NOMO-1 (cell line): Measurements from ENCODE around the gene ZNF547.
A peak's percentile ranks its signal among the peaks of the same experiment; 100 is the strongest.
"Not testable (repeated sequence)": the region's sequence is repeated elsewhere in the genome, so short reads cannot be mapped to it uniquely, and the experiment has no call there.

Source experiments
- DNase-seq, 2 experiments: peaks; one replicate each; lab custom pipeline; 2025; ENCODE audit not compliant: unreplicated experiment in 2 of 2; lab: John Stamatoyannopoulos, UW

Gene ZNF547

GRCh38 chr19:57366776-57367175 is 3.4 kb downstream of the ZNF547 start:
- DNase-seq, result no peak

- no peak for DNase-seq
These were observed 10.8 kb downstream of the ZNF547 start for GRCh38 chr19:57374179-57374578.

GRCh38 chr19:57374647-57375046 is 11.3 kb downstream of the ZNF547 start:
- not testable (repeated sequence) for DNase-seq

- no peak for DNase-seq
These were observed 12.8 kb downstream of the ZNF547 start for GRCh38 chr19:57376151-57376550.

- no peak for DNase-seq
These were observed 14.3 kb downstream of the ZNF547 start for GRCh38 chr19:57377498-57378146.

- no peak for DNase-seq
These were observed 17.6 kb downstream of the ZNF547 start for GRCh38 chr19:57380923-57381322.

GRCh38 chr19:57382806-57383488 is 19.6 kb downstream of the ZNF547 start:
- DNase-seq, result no peak

- no peak for DNase-seq
These were observed 25.9 kb downstream of the ZNF547 start for GRCh38 chr19:57389194-57389729.

GRCh38 chr19:57389730-57390598 is 26.6 kb downstream of the ZNF547 start, which contains the start of gene ZNF548:
Gene ZNF548, plus strand, starts transcription at chr19:57389854. Its CDS starts 246 bp downstream, at chr19:57390100.
- DNase-seq, result peak; percentile 96

GRCh38 chr19:57395710-57396109 is 32.4 kb downstream of the ZNF547 start:
- DNase-seq, result no peak

GRCh38 chr19:57398868-57399267 is 35.5 kb downstream of the ZNF547 start:
- no peak for DNase-seq

GRCh38 chr19:57403737-57404563 is 40.6 kb downstream of the ZNF547 start:
- no peak for DNase-seq

- DNase-seq, result peak; percentile 25 to 54
These were observed 43.3 kb downstream of the ZNF547 start for GRCh38 chr19:57406516-57407123.

- DNase-seq, result peak; percentile 91 to 92
These were observed 47.7 kb downstream of the ZNF547 start, which contains the start of gene ZNF17 for GRCh38 chr19:57410877-57411671. Gene ZNF17, plus strand, starts transcription at chr19:57411161. Its CDS starts 2,455 bp downstream, at chr19:57413616.

- no peak for DNase-seq
These were observed 56.1 kb downstream of the ZNF547 start for GRCh38 chr19:57419439-57419838.

GRCh38 chr19:57421037-57421436 is 57.7 kb downstream of the ZNF547 start:
- DNase-seq, result no peak
